SK-N-MC (cell line): ENCODE data around the gene RBM4B.

ENCODE experiments used
- EZH2 ChIP-seq: fragments of 200-600 bp; sonication (generic); IDR thresholded peaks from one replicate; pipeline ENCODE4 v1.6.1; 2017; ENCODE audit warnings: antibody characterized with exemption
- FOXP2 ChIP-seq: optimal IDR thresholded peaks from 2 replicates; pipeline ENCODE3; 2011; ENCODE audit warnings: mild to moderate bottlenecking, moderate library complexity; ENCODE audit not compliant: insufficient read depth; ENCODE audit errors: extremely low read length, control extremely low read depth
- POLR2AphosphoS5 ChIP-seq: IDR thresholded peaks from 2 replicates; pipeline ENCODE4 v1.6.1; 2012; ENCODE audit warnings: mild to moderate bottlenecking, low read depth, low read length, borderline replicate concordance

DNA sequence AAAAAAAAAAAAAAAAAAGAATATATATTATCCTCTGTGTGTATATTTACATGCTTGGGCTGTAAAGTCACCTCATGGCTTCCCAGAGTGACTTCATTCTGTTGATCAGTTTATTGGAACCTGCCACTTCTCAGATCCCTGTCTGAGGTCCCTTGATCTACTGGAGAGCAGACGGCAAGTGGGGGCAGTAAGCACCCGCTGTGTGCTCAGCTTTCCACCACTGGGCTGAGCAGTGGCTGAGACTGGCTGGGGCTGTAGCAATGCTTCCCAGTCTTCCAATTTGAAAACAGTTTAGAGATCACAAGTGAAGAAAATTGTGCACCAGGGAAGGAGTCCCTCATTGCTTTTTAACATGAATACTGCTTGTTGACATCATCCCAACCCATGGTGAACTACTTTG, 6.9 kb upstream of the RBM4B start:
- no peak for TF ChIP-seq EZH2
- TF ChIP-seq POLR2AphosphoS5: no peak
- no peak for TF ChIP-seq FOXP2
